ENCODE measurements around the gene ACVR1B.

- TF ChIP-seq, protein P1, sequence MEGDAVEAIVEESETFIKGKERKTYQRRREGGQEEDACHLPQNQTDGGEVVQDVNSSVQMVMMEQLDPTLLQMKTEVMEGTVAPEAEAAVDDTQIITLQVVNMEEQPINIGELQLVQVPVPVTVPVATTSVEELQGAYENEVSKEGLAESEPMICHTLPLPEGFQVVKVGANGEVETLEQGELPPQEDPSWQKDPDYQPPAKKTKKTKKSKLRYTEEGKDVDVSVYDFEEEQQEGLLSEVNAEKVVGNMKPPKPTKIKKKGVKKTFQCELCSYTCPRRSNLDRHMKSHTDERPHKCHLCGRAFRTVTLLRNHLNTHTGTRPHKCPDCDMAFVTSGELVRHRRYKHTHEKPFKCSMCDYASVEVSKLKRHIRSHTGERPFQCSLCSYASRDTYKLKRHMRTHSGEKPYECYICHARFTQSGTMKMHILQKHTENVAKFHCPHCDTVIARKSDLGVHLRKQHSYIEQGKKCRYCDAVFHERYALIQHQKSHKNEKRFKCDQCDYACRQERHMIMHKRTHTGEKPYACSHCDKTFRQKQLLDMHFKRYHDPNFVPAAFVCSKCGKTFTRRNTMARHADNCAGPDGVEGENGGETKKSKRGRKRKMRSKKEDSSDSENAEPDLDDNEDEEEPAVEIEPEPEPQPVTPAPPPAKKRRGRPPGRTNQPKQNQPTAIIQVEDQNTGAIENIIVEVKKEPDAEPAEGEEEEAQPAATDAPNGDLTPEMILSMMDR (IDR thresholded peaks at IDR 0.05; ENCODE audit: borderline replicate concordance, extremely low read depth, low read length, poor library complexity, severe bottlenecking): no peak
- no peak for TF ChIP-seq EZH2 (IDR thresholded peaks at IDR 0.05; ENCODE audit: borderline replicate concordance, low read depth, low read length, severe bottlenecking)
Measured at GRCh38 chr12:51922762-51923505, 28.6 kb upstream of the ACVR1B start.

Measured in DND-41 (cell line).